HG03442 (cell line): ENCODE results near the gene TFEB.

Experiments
- ATAC-seq: cut with Tn5 transposase; IDR thresholded peaks from one replicate; pipeline ENCODE4 v1.9.1; 2021; ENCODE audit warnings: mild to moderate bottlenecking, moderate library complexity; ENCODE audit not compliant: unreplicated experiment

Gene TFEB

DNA sequence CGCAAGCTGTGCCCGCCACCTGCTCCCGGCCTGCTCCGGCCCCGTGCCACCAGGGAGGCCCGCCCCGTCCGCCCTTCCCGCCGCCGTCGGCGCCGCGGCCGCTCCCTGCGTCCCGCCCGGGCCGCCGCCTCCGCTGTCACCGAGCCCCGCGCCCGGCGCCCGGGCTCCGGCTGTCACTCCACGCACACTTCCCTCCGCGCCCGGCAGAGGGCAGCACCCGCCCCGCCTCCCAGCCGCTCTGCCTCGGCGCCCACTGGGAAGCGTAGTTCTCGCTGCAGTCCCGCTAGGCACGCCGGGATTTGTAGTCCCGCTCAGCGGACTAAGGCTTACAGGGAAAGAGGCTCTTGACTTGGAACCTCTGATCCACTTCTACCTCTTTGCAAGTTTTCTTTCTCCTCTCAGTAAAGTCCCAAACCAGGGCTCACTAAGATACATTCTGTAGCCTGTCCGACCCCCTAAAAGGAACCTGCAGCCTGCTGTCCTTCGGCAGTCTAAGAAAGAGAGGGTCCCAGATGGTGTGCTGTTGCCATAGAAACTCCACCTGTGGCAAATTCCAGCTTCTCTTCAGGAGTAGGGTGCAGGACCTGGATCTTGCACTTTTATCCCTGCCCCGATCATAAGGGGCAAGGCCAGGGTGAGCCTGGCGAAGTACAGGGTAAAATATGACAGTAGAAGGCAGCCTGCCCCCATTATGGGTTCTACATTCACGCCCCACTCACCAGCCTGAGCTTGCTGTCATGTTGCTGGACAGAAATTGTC, at the start of gene TFEB:
TFEB (minus strand) TSS at position 182 of the 759 bp plus-strand sequence. CDS start 44,395 bp downstream, outside the sequence.
- ATAC-seq = peak; percentile 53

DNA sequence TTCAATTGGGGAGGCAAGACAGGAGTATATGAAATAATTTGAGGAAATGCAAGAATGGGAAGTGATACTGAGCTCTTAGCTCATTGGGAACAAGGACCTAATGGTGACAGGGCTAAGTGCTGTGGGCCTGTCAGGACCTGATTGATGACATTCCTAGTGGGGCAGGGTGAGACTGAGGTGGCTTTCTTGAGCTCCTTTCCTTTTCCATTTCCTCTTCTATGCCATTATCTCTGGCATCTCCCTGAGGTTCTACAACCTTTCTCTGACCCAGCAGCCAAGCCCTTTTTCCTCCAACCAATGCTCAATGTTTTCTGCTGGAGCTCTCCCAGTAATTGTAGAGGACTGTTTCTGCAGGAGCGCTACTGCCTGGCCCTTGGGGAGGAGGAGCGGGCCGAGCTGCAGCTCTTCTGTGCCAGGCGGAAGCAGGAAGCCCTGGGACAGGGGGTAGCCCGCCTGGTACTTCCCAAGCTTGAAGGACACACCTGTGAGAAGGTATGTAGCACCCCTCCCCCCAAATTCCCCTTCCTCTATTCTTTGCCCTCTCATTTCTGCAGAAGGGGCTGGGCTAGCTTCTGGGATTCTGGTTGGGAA, 49.3 kb upstream of the TFEB start:
- ATAC-seq = no peak

DNA sequence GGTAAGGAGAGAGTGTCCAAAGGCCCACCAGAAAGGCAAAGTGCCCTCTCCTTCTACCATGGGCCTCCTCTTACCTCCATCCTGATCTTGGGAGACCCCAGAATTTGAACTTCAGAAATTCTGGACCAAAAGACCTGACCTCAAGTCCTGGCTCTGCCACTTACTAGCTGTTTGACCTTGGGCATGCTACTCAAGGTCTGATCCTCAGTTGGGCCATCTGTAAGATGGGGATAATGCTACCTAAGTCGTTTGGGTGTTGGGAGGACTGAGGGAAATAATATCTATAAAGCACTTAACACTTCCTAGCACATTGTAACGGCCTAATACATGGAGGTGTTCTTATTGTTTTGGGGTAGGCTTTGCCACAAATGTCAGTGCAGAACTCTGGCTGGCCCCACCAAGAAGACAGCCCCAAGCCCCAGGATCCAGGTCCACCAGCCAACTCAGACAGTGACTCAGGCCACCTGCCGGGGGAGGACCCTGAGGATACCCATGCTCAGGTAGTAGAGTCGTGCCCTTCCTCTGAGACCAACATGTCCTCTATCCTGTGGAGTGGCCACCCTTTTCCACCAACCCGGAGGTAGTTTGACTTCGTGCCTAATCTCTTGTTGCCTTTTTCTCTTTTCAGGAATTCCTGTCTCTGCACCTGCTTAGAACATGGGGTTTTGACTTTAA, 47.8 kb upstream of the TFEB start:
- ATAC-seq = no peak

DNA sequence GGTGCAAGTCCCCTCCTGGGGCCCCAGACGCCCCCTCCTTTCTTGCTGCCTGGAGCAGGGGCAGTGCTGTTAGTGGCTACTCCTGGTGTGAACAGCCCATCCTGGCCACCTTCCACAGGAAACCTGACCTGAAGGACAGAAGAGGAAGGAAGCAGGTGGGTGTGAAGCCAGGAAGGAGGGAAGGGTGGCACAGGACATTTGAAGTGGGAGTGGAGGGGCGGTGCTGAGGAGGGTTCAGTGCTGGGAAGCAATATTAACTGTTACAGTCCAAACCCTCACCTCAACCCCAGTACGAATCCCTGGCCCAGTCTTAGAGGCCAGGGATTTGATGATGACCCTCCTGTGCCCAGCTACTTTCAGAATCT, 45.9 kb upstream of the TFEB start:
- ATAC-seq = no peak

DNA sequence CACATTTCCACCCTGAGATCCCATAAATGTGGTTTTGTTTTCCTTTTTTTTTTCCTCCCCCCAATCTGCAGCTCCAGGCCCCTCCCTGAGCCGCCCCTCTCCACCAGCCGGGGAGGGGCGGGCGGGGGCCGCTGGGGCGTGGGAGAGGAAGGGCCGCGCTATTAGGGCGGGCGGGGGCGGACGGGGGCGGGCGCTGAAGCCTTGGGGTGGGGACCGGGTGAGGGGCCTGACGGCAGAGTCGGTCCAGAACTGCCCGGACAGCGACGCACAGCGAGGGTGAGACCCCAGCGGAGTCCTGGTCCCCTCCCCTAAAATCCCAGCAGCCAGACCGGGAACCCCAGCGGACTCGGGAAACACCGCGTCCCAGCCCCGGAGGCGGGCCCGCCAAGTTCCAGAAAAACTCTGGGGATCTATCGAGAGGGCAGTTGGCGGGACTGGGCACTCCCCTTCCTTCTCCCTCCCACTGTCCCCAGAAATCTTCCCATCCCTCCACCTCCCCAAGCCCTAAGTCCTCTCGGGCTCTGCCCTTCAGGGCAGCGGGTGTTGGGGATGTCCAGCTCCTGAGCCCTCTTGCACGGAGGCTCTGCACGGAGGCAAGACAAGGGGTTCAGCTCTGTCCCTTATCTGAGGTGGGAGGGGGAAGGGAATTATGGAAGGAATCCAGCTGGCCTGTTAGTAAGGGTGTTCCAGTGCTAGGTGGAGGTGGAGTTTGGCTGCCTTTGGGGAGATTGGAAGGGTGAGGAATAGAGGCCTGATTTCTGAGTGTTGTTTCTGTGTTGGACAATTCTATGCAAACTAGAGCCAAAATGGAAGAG, 45.4 kb upstream of the TFEB start, which contains the start of gene PRICKLE4:
PRICKLE4 (plus strand) TSS at position 232 of the 815 bp plus-strand sequence. CDS start 2,692 bp downstream, outside the sequence.
- no peak for ATAC-seq

DNA sequence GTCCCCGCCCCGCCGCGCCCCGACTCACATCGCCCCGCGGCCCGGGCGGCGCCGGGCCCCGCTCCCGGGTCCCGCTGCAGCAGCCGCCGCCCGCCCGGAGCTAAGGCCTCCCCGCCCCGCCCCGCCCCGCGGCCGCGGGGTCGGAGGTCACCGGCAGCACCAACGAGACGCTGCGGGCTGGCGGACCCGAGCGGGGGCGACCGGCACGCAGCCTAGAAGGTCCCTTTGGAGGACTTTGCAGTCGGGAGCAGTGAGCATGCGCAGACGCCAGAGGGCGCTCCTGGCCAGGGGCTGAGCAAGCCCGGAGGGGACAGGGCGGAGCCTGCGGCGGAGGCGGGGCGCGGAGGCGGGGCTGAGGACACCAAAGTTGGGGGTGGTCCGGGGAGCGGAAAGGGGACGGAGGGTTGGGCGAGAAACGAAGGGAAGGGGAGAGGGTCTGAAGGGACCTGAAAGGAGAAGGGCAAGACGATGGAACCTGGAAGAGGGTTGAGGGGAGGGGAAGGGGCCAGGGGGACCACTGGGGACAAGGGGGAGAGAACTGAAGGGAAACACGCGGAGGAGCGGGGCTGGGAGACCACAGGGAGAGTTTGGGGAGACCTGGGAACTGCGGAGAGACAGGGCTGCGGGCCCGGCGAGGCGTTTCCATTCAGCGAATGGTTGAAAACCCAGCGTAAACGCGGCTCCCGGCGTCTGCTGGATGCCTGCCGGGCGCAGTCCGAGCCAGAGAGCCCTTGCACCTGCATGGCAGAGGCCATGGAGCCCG, 44.6 kb upstream of the TFEB start, which contains the start of gene FRS3:
FRS3 (minus strand) TSS at position 113 of the 763 bp plus-strand sequence. CDS start 2,913 bp downstream, outside the sequence.
- ATAC-seq = peak; percentile 93

DNA sequence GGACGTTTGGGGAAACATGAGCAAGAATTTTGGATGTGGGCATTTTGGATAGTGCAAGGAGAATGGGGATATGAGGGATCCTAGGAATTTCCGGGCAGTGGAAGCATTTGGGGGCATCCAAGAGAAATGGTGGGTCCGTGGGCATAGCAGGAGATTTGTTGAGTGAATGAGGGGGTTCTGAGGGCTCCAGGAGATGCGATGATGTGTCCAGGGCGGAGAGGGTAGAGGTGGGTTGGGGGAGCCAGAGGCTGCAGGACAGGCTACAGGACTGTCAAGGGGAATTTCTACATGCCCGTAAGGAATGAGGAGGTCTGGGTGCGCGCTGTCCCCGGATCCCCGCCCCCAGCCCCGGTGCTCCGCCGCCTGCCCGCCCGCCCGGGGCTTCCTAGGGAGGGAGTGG, 43.9 kb upstream of the TFEB start:
- ATAC-seq = no peak

DNA sequence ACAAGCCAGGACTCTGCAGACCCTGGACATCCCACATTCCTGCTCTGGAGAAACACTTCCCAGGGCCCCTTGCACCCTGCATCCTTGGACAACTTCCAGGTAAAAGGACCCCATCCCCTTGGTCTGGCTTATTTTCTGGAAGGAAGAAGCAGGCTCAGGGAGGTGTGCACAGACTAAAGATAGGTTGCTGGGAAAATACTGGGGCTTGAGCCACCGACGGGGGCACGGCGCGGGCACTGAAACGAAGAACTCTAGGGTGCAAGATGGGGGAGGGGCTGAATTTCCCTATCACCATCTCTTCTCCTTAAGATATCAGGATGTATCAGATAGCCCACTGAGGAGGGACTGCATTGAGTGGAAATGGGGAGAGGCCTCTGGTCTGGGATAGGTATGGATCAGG, 43.5 kb upstream of the TFEB start:
- ATAC-seq = no peak

DNA sequence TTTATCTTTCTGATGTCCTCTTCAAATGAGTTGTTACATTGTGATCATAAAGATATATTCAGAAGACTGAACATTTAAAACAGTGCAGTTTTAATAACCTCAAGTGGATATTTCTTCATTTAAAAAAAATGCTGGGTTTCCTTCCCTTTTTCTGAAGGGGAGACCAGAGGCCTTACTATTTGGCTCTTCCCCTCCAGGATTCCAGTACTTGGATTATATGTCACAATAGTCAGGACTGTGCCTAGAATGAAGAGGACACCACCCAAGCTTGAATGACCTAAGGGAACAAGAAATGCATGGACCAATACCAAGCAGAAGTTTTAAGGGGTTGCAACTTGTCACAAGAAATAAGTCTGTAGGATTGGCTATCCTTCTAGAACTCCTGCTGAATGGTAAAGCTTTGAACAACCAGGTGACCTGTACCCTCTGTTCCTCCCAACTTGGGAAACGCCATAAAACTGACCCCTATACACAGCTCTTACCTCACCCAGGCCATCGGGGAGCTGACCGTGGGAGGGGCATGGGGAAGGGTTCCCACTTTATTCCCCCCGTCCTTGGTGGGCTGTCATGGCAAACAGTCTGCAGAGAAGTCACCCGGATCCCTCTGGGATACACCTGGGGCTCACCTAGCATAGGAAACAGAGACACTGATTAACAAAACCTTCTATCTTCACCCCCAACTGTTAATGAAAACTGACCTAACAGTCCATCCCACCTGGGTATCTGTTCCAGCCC, 42.3 kb upstream of the TFEB start:
- no peak for ATAC-seq

DNA sequence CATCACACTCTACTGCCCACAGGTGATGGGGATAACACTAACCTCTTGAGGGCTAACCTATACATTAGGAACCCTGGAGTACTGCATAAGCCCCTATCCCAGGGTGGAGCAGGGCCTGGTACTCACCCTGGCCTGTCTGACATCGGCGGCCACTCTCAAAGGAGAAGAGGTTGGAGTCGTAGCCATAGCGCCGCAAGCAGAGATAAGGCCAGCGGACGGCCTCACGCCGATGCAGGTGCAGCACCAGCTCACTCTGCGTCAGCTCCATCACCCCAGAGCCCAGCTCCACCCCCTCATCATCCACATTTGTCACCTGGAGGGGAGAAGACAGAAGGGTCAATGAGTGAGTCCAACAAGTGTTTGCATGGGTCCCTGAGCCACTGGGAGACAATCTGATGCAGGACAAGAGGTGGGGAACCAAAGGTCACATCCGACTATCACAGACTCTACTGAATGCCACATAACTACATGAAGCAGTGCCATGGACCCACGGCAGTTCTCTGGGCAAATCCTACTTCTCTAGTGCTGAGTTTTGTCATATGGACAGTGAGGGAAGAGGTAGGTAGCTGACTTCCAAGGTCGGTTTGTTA, 40.0 kb upstream of the TFEB start:
- ATAC-seq = no peak

DNA sequence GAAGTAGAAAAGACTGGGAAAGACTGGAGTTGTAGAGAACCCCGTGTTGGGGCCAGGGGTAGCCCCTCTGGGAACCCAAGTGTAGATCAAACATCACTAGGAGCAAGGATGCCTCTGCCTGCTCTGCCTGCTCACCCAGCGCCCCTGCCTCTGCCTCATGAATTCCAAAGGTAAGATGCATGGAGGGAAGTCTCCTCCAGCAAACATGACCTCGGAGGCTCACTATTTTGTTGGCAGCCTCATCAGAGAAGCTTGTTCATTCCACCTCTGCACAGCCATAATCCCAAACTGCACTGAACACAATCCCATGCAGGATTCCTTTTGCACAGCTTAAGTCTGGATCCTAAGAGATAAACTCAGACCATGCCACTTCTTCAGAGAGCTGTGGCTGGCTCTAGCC, 39.4 kb upstream of the TFEB start:
- ATAC-seq = no peak

DNA sequence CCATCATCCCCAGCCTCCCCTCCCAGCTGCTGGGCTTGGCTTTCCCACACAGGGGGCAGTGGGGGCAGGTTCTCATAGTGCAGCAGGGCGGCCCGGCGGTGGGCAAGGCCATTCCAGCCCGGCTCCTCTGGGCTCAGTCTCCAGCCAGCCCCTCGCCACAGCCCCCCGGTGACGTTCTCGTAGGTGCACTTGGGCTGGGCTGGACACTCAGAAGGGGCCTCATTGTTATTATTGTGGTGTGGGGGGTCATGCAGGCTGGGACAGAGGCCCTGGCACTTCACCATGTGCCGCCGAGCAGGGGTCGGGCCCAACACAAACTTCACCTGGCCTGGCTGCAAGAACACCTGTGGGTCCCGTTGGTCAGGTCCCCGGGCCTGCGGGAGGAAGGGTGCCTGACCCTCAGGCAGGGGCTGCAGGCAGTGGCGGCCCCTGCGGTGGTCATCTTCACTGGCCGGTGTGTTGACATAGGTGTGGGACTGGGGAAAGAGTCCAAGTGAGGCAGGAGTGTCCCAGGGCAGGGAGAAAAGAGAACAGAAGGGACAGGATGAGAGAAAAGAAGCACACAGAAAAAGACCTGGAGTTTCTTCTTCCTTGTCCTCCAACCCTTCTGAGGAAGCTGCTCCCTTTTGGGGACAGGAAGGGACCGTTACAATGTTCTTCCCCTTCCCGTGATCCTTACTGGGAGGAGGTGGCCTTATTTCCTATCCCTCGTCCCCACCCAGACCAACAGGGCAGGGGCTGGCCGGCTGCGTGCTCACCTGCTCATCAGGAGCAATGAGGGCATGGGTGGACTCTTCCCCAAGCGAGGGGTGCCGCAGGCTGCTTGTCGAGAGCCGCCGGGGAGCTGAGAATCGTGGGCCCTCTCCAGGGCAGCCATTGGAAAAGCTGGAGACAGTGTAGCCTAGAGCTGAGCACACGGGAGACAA, 35.9 kb upstream of the TFEB start:
- ATAC-seq = no peak

DNA sequence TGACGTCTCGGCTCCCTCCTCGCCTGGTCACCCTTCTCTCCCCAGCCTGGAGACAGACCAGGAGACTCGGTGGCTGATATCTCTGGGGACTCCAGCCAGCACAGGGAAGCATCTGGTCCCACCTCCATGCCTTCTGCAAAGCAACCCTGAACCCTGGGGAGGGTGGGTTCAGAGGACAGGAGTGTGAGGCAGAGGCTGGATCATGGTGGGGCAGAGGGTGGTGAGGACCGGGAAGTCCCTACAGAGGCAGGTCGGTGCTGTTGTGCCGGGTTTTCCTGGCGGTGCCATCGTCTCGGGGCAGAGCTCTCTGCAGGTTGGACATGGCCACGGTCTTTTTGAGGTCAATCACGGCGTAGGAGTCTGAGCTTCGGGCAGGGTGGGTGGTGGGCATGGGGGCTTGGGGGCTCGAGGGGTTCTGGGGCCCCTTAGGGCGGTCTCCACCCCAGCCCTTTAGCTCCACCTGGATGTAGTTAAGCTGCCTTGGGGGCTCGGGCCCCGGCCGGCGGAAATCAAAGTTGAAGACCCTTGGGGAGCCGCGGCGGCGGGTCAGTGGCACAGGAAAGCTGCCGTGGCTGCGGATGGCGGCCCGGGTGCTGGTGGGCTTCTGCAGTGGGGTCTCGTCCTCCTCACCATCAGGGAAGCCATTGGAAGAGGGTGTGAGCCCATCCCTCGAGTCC, 35.1 kb upstream of the TFEB start:
- ATAC-seq = no peak

DNA sequence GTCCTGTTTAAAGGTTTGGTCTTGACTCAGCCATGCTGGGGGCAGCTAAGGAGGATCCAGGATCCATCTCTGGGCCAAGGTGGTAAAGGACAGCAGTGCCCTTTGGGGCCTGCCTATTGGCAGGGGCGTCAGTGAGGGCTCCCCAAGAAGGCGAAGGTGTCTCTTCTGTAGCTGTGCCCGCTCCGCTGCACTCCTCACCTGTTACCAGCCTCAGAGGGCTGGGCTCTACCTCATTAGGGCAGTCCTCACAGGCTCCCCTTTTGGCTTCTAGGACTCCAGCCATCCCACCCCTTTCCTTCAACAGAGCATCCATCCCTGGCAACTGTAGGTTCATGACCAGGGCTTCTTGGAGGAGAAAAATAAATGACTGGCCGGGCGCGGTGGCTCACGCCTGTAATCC, 34.0 kb upstream of the TFEB start:
- no peak for ATAC-seq

DNA sequence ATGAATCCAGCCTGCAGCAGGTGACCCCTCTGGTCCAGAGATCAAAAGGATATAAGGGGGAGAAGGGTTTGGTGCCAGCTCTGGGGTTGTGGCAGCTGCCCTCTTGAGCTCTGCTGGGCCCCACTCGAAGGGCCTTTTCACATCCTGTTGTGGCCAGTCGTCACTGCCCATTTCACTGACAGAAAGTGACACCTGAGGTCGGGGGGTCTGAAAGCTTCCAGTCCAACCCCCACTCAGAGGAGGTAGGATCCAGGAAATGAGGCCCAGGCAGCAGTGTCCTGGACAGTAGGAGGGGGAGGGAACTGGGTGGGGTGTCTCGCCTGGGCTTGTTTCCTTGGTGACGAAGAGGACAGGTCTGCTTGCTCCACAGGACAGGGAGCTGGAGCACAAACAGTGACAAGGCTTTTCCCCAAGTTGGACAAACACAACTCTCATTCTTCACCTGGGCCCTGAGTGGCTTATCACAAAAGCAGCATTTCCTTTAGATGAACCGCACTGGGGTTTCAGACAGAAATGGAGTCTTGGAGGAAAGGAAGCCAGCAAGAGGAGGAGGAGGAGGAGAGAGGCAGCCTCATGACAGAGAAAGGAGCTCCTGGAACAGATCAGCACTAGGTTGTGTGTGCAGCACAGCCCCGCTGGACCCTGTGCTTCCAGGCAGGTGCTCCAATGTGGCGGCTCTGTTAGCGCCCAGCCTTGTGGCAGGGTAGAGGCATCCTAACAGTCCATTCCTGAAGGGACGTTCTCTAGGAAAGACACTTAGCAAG, 33.3 kb upstream of the TFEB start:
- ATAC-seq = no peak

DNA sequence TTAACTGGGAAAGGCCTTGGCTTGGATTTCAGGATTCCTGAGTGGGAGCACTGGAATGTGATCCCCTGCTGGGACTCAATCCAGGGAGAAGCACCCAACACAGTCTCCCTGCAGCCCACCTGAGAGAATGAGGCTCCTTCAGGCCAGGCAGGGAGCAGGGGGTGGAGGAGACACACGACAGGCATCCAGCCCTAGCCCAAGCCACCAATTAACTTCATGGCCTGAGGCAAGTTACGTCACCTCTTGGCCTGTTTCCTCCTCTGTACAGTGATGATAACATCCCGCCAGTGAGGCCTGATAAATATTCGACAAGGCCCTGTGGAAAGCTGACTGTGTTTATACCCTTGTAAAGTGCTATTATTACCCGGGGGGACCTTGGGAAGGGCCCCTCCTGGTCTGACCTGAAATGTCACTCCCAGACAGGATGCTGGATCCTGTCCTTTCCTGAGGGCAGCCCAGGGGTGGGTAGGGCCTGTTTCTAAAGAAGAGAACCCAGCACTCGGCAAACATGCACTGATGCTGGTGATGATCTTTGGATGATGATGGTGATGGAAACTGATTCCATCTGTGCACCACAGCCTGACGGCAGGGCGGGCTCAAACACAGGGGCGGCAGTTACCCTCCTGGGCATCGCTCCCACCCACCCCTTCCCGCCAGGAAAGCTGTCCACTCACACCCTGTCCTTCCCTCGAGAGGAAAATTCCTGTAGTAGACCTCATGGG, 31.9 kb upstream of the TFEB start:
- no peak for ATAC-seq
